Lower leg skin (tissue), 3 donors: ENCODE results near the gene CNIH2.

ENCODE experiments used
- CTCF ChIP-seq, 3 donors: fragments of 450-650 bp; IDR thresholded peaks; one replicate each; pipeline ENCODE4 v1.5.1; 2016; ENCODE audit warnings: antibody characterized with exemption in 3 of 3, mild to moderate bottlenecking in 3 of 3, moderate library complexity in 2 of 3
- POLR2A ChIP-seq, 2 donors: fragments of 450-650 bp; IDR thresholded peaks; one replicate each; pipeline ENCODE4 v1.6.1; 2016 to 2017; ENCODE audit warnings: antibody characterized with exemption in 2 of 2, mild to moderate bottlenecking in 1 of 2, moderate library complexity in 1 of 2

- TF ChIP-seq POLR2A (IDR thresholded peaks at IDR 0.05) (no peak), CTCF (IDR thresholded peaks at IDR 0.05) (no peak)
These were observed 45.2 kb upstream of the CNIH2 start for GRCh38 chr11:66232769-66233168.
